Stimulated activated CD8-positive, alpha-beta memory T cell treated with anti-CD3 and anti-CD28 coated beads, Interleukin-7, amount 100 ng/mL, for 4 hours (primary cell): ENCODE results near the gene ERBB3.

ENCODE experiments used
- DNase-seq, 2 donors: peaks; one replicate each; pipeline ENCODE4 v3.0.0-alpha.2; 2020; ENCODE audit warnings: low read depth in 2 of 2

The ERBB3 gene

GRCh38 chr12:56078931-56079722 is 838 bp upstream of the ERBB3 start:
- peak in 1 of 2 donors; percentile 47 for DNase-seq

- DNase-seq: no peak
Observed at GRCh38 chr12:56080556-56081138, 682 bp downstream of the ERBB3 start.

GRCh38 chr12:56081393-56082347 is 1.7 kb downstream of the ERBB3 start:
- DNase-seq: no peak

- DNase-seq: no peak
Observed at GRCh38 chr12:56082382-56082781, 2.4 kb downstream of the ERBB3 start.

- no peak for DNase-seq
Observed at GRCh38 chr12:56082967-56083366, 3.0 kb downstream of the ERBB3 start.

- no peak for DNase-seq
Observed at GRCh38 chr12:56084958-56085543, 5.1 kb downstream of the ERBB3 start.

GRCh38 chr12:56086096-56086495 is 6.1 kb downstream of the ERBB3 start:
- DNase-seq: no peak

- DNase-seq: no peak
Observed at GRCh38 chr12:56086608-56087007, 6.6 kb downstream of the ERBB3 start.

- DNase-seq: no peak
Observed at GRCh38 chr12:56087220-56087619, 7.3 kb downstream of the ERBB3 start.

- DNase-seq: no peak
Observed at GRCh38 chr12:56097738-56098137, 17.8 kb downstream of the ERBB3 start.

GRCh38 chr12:56098592-56098991 is 18.6 kb downstream of the ERBB3 start:
- no peak for DNase-seq

- no peak for DNase-seq
Observed at GRCh38 chr12:56099787-56100186, 19.8 kb downstream of the ERBB3 start.

- DNase-seq: no peak
Observed at GRCh38 chr12:56101045-56101444, 21.1 kb downstream of the ERBB3 start.

GRCh38 chr12:56102683-56103065 is 22.7 kb downstream of the ERBB3 start:
- DNase-seq: no peak

GRCh38 chr12:56103066-56103711 is 23.2 kb downstream of the ERBB3 start:
- DNase-seq: no peak

GRCh38 chr12:56103823-56104108 is 23.8 kb downstream of the ERBB3 start:
- DNase-seq: no peak

GRCh38 chr12:56104109-56104814 is 24.3 kb downstream of the ERBB3 start, which contains the start of gene PA2G4:
Gene PA2G4, plus strand, starts transcription at chr12:56104559. Its CDS starts 179 bp downstream, at chr12:56104738.
- DNase-seq: peak; percentile 96

- DNase-seq: no peak
Observed at GRCh38 chr12:56104815-56105608, 25.0 kb downstream of the ERBB3 start.

GRCh38 chr12:56105609-56105902 is 25.6 kb downstream of the ERBB3 start:
- DNase-seq: no peak

GRCh38 chr12:56107242-56107641 is 27.3 kb downstream of the ERBB3 start:
- DNase-seq: no peak
